Activated CD4-positive, alpha-beta T cell treated with anti-CD3 and anti-CD28 coated beads, Interleukin-2, amount 50 U/mL, for 1 hour (primary cell): ENCODE results near the gene DNM1L.

Experiments
- DNase-seq: peaks from one replicate; pipeline ENCODE4 v3.0.0-alpha.2; 2020

Gene DNM1L

GRCh38 chr12:32761716-32762115 is 82.6 kb downstream of the DNM1L start:
- DNase-seq, result no peak

GRCh38 chr12:32765906-32766305 is 86.8 kb downstream of the DNM1L start:
- DNase-seq, result no peak

- no peak for DNase-seq
These were observed 89.4 kb downstream of the DNM1L start for GRCh38 chr12:32768518-32768917.

GRCh38 chr12:32770141-32770540 is 91.0 kb downstream of the DNM1L start:
- DNase-seq, result no peak

GRCh38 chr12:32773691-32774090 is 94.6 kb downstream of the DNM1L start:
- no peak for DNase-seq

GRCh38 chr12:32776258-32776657 is 97.2 kb downstream of the DNM1L start:
- no peak for DNase-seq

- no peak for DNase-seq
These were observed 98.1 kb downstream of the DNM1L start for GRCh38 chr12:32777159-32777558.

- no peak for DNase-seq
These were observed 98.6 kb downstream of the DNM1L start for GRCh38 chr12:32777691-32778175.

GRCh38 chr12:32780071-32780470 is 101.0 kb downstream of the DNM1L start:
- no peak for DNase-seq

GRCh38 chr12:32783029-32783428 is 103.9 kb downstream of the DNM1L start:
- no peak for DNase-seq

GRCh38 chr12:32785557-32785956 is 106.5 kb downstream of the DNM1L start:
- no peak for DNase-seq

- DNase-seq, result no peak
These were observed 109.3 kb downstream of the DNM1L start for GRCh38 chr12:32788405-32788804.

- no peak for DNase-seq
These were observed 110.3 kb downstream of the DNM1L start for GRCh38 chr12:32789446-32789845.

- DNase-seq, result no peak
These were observed 110.8 kb downstream of the DNM1L start for GRCh38 chr12:32789916-32790315.

GRCh38 chr12:32794281-32794680 is 115.2 kb downstream of the DNM1L start:
- no peak for DNase-seq
